ENCODE measurements around the gene GID8. TPM values are rescaled to one million over a fixed set of nuclear protein-coding genes. Genes with fewer than 3 reads are reported as not detected.

GID8 gene
- total and polyA plus RNA-seq, 4 donors: 10.2 to 23.6 (median 14.6) TPM

GRCh38 chr20:62965363-62965771 is 27.4 kb downstream of the GID8 start:
- Histone ChIP-seq H3K27ac (ENCODE audit: low read depth in 1 of 2, low read length in 2 of 2) (no peak overlapping the region), H3K4me3 (ENCODE audit: low read depth in 1 of 3, low read length in 3 of 3) (no peak overlapping the region), H3K36me3 (ENCODE audit: control insufficient read depth in 4 of 4, insufficient read depth in 3 of 4, low read depth in 1 of 4, low read length in 3 of 4) (peaks cover 19 to 55% (median 26%) of the 10 kb centered on the region in 4 donors), H3K4me1 (ENCODE audit: control insufficient read depth in 4 of 4, insufficient read depth in 4 of 4, low read length in 3 of 4) (peaks cover 2 to 11% (median 6%) of the 10 kb centered on the region in 4 donors), H3K9me3 (ENCODE audit: control insufficient read depth in 4 of 4, low read length in 3 of 4) (no peaks in the 10 kb centered on the region), H3K9ac (ENCODE audit: low read depth in 1 of 2, low read length in 2 of 2) (no peak overlapping the region), H3K27me3 (ENCODE audit: control insufficient read depth in 4 of 4, insufficient read depth in 4 of 4, low read length in 3 of 4) (no peaks in the 10 kb centered on the region)
- WGBS: 93% methylated on average over 19 of the region's 19 CpGs
- TF ChIP-seq GABPA (IDR thresholded peaks at IDR 0.05 in 1 of 2, conservative IDR thresholded peaks at IDR 0.05 in 1 of 2) (no peak), RXRA (IDR thresholded peaks at IDR 0.05) (no peak), MAX (IDR thresholded peaks at IDR 0.05) (no peak), EGR1 (IDR thresholded peaks at IDR 0.05; ENCODE audit: low read depth in 2 of 2) (no peak), NR2F2 (IDR thresholded peaks at IDR 0.05) (no peak), RAD21 (IDR thresholded peaks at IDR 0.05) (no peak), JUND (IDR thresholded peaks at IDR 0.05) (no peak), HNF4A (conservative IDR thresholded peaks at IDR 0.05) (no peak), ATF3 (IDR thresholded peaks at IDR 0.05) (no peak), CTCF (IDR thresholded peaks at IDR 0.05; ENCODE audit: low read depth, low read length, missing input control) (no peak), SP1 (IDR thresholded peaks at IDR 0.05) (no peak), TAF1 (conservative IDR thresholded peaks at IDR 0.05) (no peak), HNF4G (IDR thresholded peaks at IDR 0.05) (no peak), YY1 (IDR thresholded peaks at IDR 0.05) (no peak)
- no peak for DNase-seq (ENCODE audit: low spot score)

- DNase-seq (ENCODE audit: low spot score): no peak
- H3K27ac ChIP-seq (ENCODE audit: low read depth in 1 of 2, low read length in 2 of 2): no peak overlapping the region
- H3K36me3 ChIP-seq (ENCODE audit: control insufficient read depth in 4 of 4, insufficient read depth in 3 of 4, low read depth in 1 of 4, low read length in 3 of 4): peaks cover 16 to 50% (median 25%) of the 10 kb centered on the region in 4 donors
These were observed 28.5 kb downstream of the GID8 start for GRCh38 chr20:62966212-62967148.

More at GRCh38 chr20:62966212-62967148, 28.5 kb downstream of the GID8 start:
- Histone ChIP-seq H3K9me3 (ENCODE audit: control insufficient read depth in 4 of 4, low read length in 3 of 4) (no peaks in the 10 kb centered on the region), H3K9ac (ENCODE audit: low read depth in 1 of 2, low read length in 2 of 2) (no peak overlapping the region), H3K4me1 (ENCODE audit: control insufficient read depth in 4 of 4, insufficient read depth in 4 of 4, low read length in 3 of 4) (peaks cover 2 to 11% (median 7%) of the 10 kb centered on the region in 4 donors), H3K27me3 (ENCODE audit: control insufficient read depth in 4 of 4, insufficient read depth in 4 of 4, low read length in 3 of 4) (no peaks in the 10 kb centered on the region), H3K4me3 (ENCODE audit: low read depth in 1 of 3, low read length in 3 of 3) (no peak overlapping the region)
- no peak for TF ChIP-seq RAD21 (IDR thresholded peaks at IDR 0.05)
- no peak for TF ChIP-seq ATF3 (IDR thresholded peaks at IDR 0.05)
- no peak for TF ChIP-seq TAF1 (conservative IDR thresholded peaks at IDR 0.05)
- no peak for TF ChIP-seq RXRA (IDR thresholded peaks at IDR 0.05)
- no peak for TF ChIP-seq GABPA (IDR thresholded peaks at IDR 0.05 in 1 of 2, conservative IDR thresholded peaks at IDR 0.05 in 1 of 2)
- no peak for TF ChIP-seq REST (IDR thresholded peaks at IDR 0.05)
- TF ChIP-seq YY1 (IDR thresholded peaks at IDR 0.05): no peak
- no peak for TF ChIP-seq EGR1 (IDR thresholded peaks at IDR 0.05; ENCODE audit: low read depth in 2 of 2)
- no peak for TF ChIP-seq SP1 (IDR thresholded peaks at IDR 0.05)
- no peak for TF ChIP-seq NR2F2 (IDR thresholded peaks at IDR 0.05)
- no peak for TF ChIP-seq FOXA2 (IDR thresholded peaks at IDR 0.05)
- WGBS: 95% methylated on average over 26 of the region's 27 CpGs

All from liver (tissue), 9 donors.